ENCODE measurements around the gene SERPINI1.

Gene SERPINI1

DNA sequence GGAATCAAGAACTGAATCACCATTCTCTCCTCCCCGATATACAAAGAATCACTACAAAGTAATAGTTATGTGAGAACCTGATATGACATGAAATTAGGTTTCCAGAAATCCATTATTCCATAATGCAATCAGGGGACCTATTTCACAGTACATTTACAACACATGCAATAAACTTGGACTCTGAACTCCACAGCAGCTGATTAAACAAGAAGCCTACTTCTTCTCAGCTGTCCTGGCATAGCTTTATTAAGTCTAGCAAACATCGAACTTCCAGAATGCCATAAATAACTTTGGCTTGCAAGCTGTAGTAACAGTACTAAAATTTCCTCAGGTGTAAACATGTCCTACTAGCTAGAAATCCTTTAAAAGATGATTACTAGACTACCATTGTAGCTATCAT lies 18.6 kb upstream of the SERPINI1 start:
- no peaks in the 10 kb centered on the region for H3K4me1 ChIP-seq (ENCODE audit: control insufficient read depth, insufficient read depth, low read length)
- no peak overlapping the region for H3K4me3 ChIP-seq (ENCODE audit: low read length)
- no peak overlapping the region for H3K9ac ChIP-seq (ENCODE audit: low read depth, low read length)
- no peak overlapping the region for H3K4me2 ChIP-seq (ENCODE audit: low read length)
- no peaks in the 10 kb centered on the region for H3K27me3 ChIP-seq (ENCODE audit: control insufficient read depth, insufficient read depth, low read length)
- no peaks in the 10 kb centered on the region for H3K9me3 ChIP-seq (replicated peaks; ENCODE audit: low read length)
- peaks cover 24% of the 10 kb centered on the region for H3K36me3 ChIP-seq (ENCODE audit: insufficient read depth, low read length)

DNA sequence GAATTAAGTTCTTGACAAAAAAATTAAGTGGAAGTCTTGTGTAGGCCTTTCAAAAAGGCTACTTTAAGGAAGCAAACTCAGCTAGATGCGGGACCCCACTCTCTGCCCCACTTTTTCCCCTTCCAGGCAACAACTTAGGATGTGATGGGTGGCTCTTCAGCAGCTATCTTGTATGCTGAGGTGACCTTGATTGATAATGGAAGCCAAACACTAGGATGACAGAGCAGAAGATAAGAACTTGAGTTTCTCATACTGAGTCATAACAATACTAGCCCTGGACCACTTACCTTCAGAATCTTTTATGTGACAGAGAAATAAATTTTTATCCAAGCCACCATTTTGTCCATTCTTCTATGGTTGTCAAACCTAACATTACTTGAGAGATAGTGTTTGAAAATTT lies 16.9 kb upstream of the SERPINI1 start:
- no peaks in the 10 kb centered on the region for H3K27me3 ChIP-seq (ENCODE audit: control insufficient read depth, insufficient read depth, low read length)
- H3K9ac ChIP-seq (ENCODE audit: low read depth, low read length): no peak overlapping the region
- peaks cover 24% of the 10 kb centered on the region for H3K36me3 ChIP-seq (ENCODE audit: insufficient read depth, low read length)
- no peaks in the 10 kb centered on the region for H3K9me3 ChIP-seq (replicated peaks; ENCODE audit: low read length)
- H3K4me3 ChIP-seq (ENCODE audit: low read length): no peak overlapping the region
- H3K4me2 ChIP-seq (ENCODE audit: low read length): no peak overlapping the region
- H3K4me1 ChIP-seq (ENCODE audit: control insufficient read depth, insufficient read depth, low read length): no peaks in the 10 kb centered on the region

DNA sequence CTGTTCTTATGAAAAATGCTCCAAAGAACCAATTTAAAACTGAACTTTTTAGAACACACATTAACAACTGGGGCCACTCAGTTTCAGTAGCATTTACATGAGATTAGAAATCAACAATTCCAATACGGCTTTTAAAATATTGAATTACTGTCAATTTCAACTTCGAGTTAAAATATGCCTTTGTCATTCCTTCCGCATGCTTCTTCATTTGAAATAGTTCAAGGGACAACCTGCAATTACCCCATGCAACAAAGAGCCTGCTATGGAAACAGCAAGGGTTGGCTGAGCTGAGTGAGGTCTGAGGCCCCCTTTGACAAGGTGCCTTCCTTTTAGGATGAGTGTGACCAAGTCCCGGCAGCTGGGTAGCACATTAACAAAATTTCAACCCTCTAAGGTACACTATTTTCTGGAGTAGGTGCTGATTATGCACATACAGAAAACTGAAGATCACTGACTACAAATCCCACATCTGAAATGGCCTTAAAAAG lies 12.5 kb upstream of the SERPINI1 start:
- no peak overlapping the region for H3K4me3 ChIP-seq (ENCODE audit: low read length)
- H3K9ac ChIP-seq (ENCODE audit: low read depth, low read length): no peak overlapping the region
- H3K27me3 ChIP-seq (ENCODE audit: control insufficient read depth, insufficient read depth, low read length): no peaks in the 10 kb centered on the region

DNA sequence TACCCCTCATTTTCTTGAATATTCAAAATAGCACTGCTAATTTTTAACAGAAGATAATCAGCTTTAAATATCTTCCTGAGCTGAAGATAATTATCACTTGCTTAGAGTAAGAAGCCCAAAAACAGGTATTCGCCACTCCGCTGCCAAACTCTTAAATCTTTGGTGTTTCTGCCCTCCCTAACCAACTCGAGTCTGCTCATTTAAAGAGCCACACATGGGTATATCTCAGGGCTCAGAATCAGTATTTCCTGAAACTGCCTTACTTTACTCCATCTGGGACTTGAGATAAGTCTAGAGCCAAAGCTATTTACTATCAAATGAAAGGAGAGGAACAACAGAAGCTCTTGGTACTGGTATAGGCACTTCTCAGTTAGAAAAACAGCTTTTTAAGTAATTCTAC lies 11.6 kb upstream of the SERPINI1 start:
- no peak overlapping the region for H3K9ac ChIP-seq (ENCODE audit: low read depth, low read length)
- H3K9me3 ChIP-seq (replicated peaks; ENCODE audit: low read length): no peaks in the 10 kb centered on the region
- H3K4me1 ChIP-seq (ENCODE audit: control insufficient read depth, insufficient read depth, low read length): peaks cover 13% of the 10 kb centered on the region
- no peak overlapping the region for H3K4me2 ChIP-seq (ENCODE audit: low read length)
- peaks cover 9% of the 10 kb centered on the region for H3K36me3 ChIP-seq (ENCODE audit: insufficient read depth, low read length)
- no peak overlapping the region for H3K4me3 ChIP-seq (ENCODE audit: low read length)
- H3K27me3 ChIP-seq (ENCODE audit: control insufficient read depth, insufficient read depth, low read length): no peaks in the 10 kb centered on the region

More for the DNA sequence above, 12.5 kb upstream of the SERPINI1 start:
- H3K4me1 ChIP-seq (ENCODE audit: control insufficient read depth, insufficient read depth, low read length): peaks cover 5% of the 10 kb centered on the region
- peaks cover 17% of the 10 kb centered on the region for H3K36me3 ChIP-seq (ENCODE audit: insufficient read depth, low read length)
- H3K9me3 ChIP-seq (replicated peaks; ENCODE audit: low read length): no peaks in the 10 kb centered on the region
- no peak overlapping the region for H3K4me2 ChIP-seq (ENCODE audit: low read length)

DNA sequence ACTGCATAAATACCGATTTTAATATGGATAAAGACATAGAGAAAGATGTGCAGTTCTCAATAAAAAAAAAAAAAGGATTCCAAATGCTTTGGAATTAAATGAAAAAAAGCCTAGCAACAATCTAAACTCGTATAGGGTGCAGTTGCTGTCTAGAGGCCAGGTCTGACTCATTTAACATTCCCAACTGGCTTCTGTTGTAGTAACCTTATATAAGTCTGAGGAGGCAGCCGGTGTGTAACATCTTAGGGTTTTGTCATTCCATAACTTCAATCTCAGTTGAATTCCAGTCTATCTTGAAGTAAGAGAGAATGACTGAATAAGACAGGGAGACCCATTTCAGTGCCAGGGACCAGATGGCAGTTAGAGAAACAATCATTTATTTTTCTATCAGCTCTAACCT lies 7.3 kb upstream of the SERPINI1 start:
- Histone ChIP-seq H3K4me2 (ENCODE audit: low read length) (peak overlapping the region; percentile 3), H3K27me3 (ENCODE audit: control insufficient read depth, insufficient read depth, low read length) (no peaks in the 10 kb centered on the region), H3K36me3 (ENCODE audit: insufficient read depth, low read length) (no peaks in the 10 kb centered on the region), H3K4me3 (ENCODE audit: low read length) (no peak overlapping the region), H3K9ac (ENCODE audit: low read depth, low read length) (no peak overlapping the region), H3K4me1 (ENCODE audit: control insufficient read depth, insufficient read depth, low read length) (peaks cover 13% of the 10 kb centered on the region), H3K9me3 (replicated peaks; ENCODE audit: low read length) (no peaks in the 10 kb centered on the region)

DNA sequence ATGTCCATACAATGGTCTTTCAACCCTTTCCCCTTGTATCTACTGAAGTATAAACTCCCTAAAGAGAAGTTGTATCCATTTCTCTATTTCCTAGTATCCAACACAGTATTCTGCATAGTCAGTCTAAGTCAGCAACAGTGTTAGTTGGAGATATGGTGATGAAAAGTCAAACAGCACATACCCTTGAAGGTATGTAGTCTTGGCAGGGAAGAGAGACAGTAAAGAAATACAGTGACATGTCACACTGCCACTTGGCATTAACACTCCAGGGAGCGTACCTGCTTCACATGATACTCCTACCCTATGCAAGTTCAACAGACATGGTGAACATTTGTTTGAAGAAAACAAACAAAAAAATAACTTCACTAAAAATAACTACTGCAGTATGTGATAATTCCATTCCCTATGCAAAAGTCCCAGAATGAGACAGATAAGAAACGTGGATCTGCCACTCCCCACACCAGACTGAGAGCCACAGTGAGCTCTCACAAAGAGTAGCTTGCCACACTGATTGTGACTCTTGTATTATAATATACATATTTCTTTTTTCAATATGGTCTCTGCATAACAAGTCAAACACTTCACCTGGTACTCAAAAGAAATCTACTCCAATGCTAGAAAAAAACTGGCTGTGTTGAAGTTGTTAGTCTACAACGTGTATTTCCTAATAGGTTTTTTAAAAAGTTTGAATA lies 6.7 kb upstream of the SERPINI1 start:
- no peaks in the 10 kb centered on the region for H3K9me3 ChIP-seq (replicated peaks; ENCODE audit: low read length)
- H3K4me1 ChIP-seq (ENCODE audit: control insufficient read depth, insufficient read depth, low read length): peaks cover 18% of the 10 kb centered on the region
- H3K27me3 ChIP-seq (ENCODE audit: control insufficient read depth, insufficient read depth, low read length): no peaks in the 10 kb centered on the region
- no peaks in the 10 kb centered on the region for H3K36me3 ChIP-seq (ENCODE audit: insufficient read depth, low read length)
- H3K4me3 ChIP-seq (ENCODE audit: low read length): no peak overlapping the region
- peak overlapping the region; percentile 3 for H3K4me2 ChIP-seq (ENCODE audit: low read length)
- H3K9ac ChIP-seq (ENCODE audit: low read depth, low read length): no peak overlapping the region

DNA sequence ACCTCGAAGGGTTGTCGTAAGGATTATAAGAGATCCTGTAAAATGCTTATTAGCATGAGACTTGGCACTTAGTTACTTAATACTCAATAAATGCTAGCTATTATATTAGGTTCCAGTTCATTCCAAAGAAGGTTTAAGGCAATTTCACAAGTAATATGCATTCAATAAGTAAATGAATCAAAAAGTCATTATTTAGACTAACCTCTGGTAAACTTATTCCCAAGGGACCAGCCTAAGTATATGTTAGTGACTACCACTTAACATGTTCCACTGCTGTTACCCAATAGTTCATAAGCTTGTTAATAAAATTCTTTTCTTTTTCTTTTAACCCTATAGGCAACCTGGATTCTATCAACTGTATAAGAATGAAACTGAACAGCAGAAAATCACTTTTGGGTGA lies 5.9 kb upstream of the SERPINI1 start:
- Histone ChIP-seq H3K4me2 (ENCODE audit: low read length) (no peak overlapping the region), H3K9ac (ENCODE audit: low read depth, low read length) (no peak overlapping the region), H3K9me3 (replicated peaks; ENCODE audit: low read length) (no peaks in the 10 kb centered on the region), H3K4me3 (ENCODE audit: low read length) (no peak overlapping the region), H3K4me1 (ENCODE audit: control insufficient read depth, insufficient read depth, low read length) (peaks cover 18% of the 10 kb centered on the region), H3K36me3 (ENCODE audit: insufficient read depth, low read length) (no peaks in the 10 kb centered on the region), H3K27me3 (ENCODE audit: control insufficient read depth, insufficient read depth, low read length) (no peaks in the 10 kb centered on the region)

DNA sequence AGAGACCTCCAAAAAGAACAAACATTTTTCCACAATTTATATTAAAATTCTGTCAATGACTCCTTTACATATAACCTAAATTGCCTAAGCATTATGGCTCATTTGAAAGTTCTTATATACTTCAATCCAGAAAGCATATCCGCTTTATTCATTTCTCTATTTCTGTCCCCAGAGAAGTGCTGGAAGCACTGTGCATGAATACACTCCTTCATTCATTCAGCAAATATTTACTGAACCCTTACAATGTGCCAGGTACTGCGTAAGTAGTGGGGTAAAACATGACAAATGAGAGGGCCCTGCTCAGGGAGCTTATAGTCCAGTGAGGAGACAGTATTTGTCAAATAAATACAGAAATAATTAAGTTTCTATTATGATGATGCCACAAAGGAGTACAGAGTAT lies 4.1 kb upstream of the SERPINI1 start:
- Histone ChIP-seq H3K4me3 (ENCODE audit: low read length) (no peak overlapping the region), H3K36me3 (ENCODE audit: insufficient read depth, low read length) (no peaks in the 10 kb centered on the region), H3K4me1 (ENCODE audit: control insufficient read depth, insufficient read depth, low read length) (peaks cover 18% of the 10 kb centered on the region), H3K27me3 (ENCODE audit: control insufficient read depth, insufficient read depth, low read length) (no peaks in the 10 kb centered on the region), H3K9ac (ENCODE audit: low read depth, low read length) (no peak overlapping the region), H3K9me3 (replicated peaks; ENCODE audit: low read length) (no peaks in the 10 kb centered on the region), H3K4me2 (ENCODE audit: low read length) (no peak overlapping the region)

DNA sequence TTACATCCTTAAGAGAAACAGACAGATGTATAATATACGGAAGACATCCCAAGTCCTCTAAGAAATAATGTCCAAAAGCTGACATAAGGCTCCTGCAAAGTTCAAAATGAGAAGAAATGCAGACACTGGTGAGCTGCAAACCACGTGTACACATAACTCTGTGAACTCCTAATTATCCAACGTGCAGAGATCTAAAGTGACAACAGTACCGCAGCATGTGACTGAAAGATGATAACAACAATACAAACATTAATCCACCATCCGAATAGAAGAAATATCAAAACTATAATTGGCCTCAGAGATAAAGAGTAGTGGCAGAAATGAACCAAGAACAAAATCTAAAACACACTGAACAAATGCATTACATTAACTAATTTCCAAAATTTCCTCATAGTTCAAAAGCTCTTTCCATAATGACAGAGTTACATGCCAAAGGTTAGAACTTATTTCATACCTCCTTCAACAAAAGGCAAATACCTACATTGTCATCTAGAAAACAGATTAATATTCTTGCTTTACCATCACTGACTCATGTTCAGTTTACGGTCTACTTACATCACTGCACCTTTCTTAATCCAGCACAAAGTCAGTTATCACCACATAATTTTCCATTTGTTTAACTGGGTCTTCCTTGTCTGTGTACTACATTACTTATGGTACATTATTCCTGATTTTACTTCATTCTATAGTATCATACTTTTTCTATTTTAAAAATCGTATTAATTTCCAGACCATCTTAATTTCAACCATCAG lies 3.0 kb upstream of the SERPINI1 start:
- H3K9me3 ChIP-seq (replicated peaks; ENCODE audit: low read length): no peaks in the 10 kb centered on the region
- no peak overlapping the region for H3K4me3 ChIP-seq (ENCODE audit: low read length)
- H3K27me3 ChIP-seq (ENCODE audit: control insufficient read depth, insufficient read depth, low read length): no peaks in the 10 kb centered on the region
- H3K4me2 ChIP-seq (ENCODE audit: low read length): peak overlapping the region; percentile 86
- H3K4me1 ChIP-seq (ENCODE audit: control insufficient read depth, insufficient read depth, low read length): peaks cover 18% of the 10 kb centered on the region
- no peaks in the 10 kb centered on the region for H3K36me3 ChIP-seq (ENCODE audit: insufficient read depth, low read length)
- no peak overlapping the region for H3K9ac ChIP-seq (ENCODE audit: low read depth, low read length)

DNA sequence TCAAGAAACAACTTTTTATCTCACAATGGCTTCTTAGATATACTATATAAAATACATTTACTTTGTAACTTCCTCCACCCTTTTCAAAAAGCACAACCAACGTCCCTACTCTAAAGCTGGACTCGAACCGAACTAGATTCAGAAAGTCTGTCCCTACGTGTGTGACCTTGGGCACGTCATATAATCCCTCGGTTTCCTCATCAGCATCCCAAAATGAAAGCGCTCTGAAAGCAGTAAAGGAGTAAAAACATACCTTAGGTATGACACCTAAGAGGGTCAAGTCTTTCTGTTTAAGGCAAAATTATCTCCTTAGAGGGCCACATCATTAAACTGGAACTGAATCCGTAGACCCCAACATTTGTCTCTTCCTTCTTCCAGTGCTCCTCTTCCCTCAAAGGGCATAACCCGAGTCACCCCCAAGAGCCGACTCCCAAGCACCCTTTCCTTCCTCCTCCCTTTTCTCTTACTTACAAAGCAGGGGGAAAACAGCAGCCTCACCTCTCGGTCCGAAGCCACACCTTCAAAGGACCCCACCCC lies 1.5 kb upstream of the SERPINI1 start:
- Histone ChIP-seq H3K4me3 (ENCODE audit: low read length) (peak overlapping the region; percentile 98), H3K36me3 (ENCODE audit: insufficient read depth, low read length) (no peaks in the 10 kb centered on the region), H3K27me3 (ENCODE audit: control insufficient read depth, insufficient read depth, low read length) (no peaks in the 10 kb centered on the region), H3K9ac (ENCODE audit: low read depth, low read length) (peak overlapping the region; percentile 94), H3K4me1 (ENCODE audit: control insufficient read depth, insufficient read depth, low read length) (peaks cover 5% of the 10 kb centered on the region), H3K9me3 (replicated peaks; ENCODE audit: low read length) (no peaks in the 10 kb centered on the region), H3K4me2 (ENCODE audit: low read length) (peak overlapping the region; percentile 86)

DNA sequence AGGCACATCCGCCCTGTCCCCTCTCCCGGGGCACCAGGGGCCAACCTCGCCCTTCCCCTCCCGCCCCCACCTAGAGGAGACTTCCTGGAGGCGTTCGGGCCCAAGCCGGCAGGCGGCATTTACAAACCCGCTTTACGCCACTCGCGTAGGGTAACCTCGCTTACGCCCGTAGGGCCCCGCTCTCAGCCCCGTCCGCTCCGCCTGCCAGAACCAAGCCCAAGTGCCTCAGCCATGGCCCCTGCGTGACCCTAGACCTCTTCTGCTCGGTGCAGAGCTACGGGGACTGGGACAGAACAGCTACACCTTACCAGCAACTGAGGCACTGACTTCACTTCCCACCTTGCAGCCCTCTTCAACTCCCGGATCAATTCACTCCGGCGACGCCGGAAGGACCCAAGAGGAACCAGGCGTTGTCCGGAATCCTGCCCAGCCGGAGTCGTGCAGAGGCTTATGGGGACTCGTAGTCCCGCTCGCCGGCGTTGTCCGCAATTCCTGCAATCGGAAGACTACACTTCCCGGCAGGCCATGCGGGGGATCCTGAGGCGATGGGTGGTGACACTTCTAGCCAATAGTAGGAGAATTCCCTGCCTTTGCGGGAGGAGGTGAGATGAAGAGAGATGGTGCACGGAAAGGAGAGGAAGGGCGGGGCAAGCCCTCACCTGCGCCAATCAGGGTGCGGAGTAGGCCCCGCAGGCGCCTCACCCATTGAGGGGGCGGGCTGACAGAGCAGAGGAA lies 856 bp upstream of the SERPINI1 start, which contains the start of gene PDCD10:
PDCD10 (minus strand) TSS at position 395 of the 735 bp plus-strand sequence. CDS start 14,735 bp downstream, outside the sequence.
- peak within 1 kb of the TSS; percentile 91 for H3K4me2 ChIP-seq (ENCODE audit: low read length)
- no peaks in the 10 kb centered on the region for H3K36me3 ChIP-seq (ENCODE audit: insufficient read depth, low read length)
- H3K9me3 ChIP-seq (replicated peaks; ENCODE audit: low read length): no peaks in the 10 kb centered on the region
- peak within 1 kb of the TSS; percentile 98 for H3K4me3 ChIP-seq (ENCODE audit: low read length)
- H3K4me1 ChIP-seq (ENCODE audit: control insufficient read depth, insufficient read depth, low read length): peaks cover 5% of the 10 kb centered on the region
- no peaks in the 10 kb centered on the region for H3K27me3 ChIP-seq (ENCODE audit: control insufficient read depth, insufficient read depth, low read length)
- peak within 1 kb of the TSS; percentile 94 for H3K9ac ChIP-seq (ENCODE audit: low read depth, low read length)
